ENCODE data around the gene CCDC86. TPM values are rescaled to one million over a fixed set of nuclear protein-coding genes. Genes with fewer than 3 reads are reported as not detected.
A peak's percentile ranks its signal among the peaks of the same experiment; 100 is the strongest.

The CCDC86 gene
- total RNA-seq, 1 experiment from 2014 or later, result 32.7 TPM

GRCh38 chr11:60867871-60868681 is 26.2 kb downstream of the CCDC86 start:
- no peak for DNase-seq (ENCODE audit: low read depth)

- DNase-seq (ENCODE audit: low read depth), result no peak
Observed at GRCh38 chr11:60868682-60869450, 27.0 kb downstream of the CCDC86 start.

- DNase-seq (ENCODE audit: low read depth), result no peak
Observed at GRCh38 chr11:60869451-60869825, 27.5 kb downstream of the CCDC86 start.

- no peak for DNase-seq (ENCODE audit: low read depth)
Observed at GRCh38 chr11:60870276-60870675, 28.4 kb downstream of the CCDC86 start.

GRCh38 chr11:60870733-60871377 is 28.9 kb downstream of the CCDC86 start:
- DNase-seq (ENCODE audit: low read depth), result no peak

- DNase-seq (ENCODE audit: low read depth), result no peak
Observed at GRCh38 chr11:60871378-60872061, 29.6 kb downstream of the CCDC86 start.

- peak; percentile 58 for DNase-seq (ENCODE audit: low read depth)
Observed at GRCh38 chr11:60872124-60872960, 30.4 kb downstream of the CCDC86 start.

GRCh38 chr11:60872961-60873524 is 31.1 kb downstream of the CCDC86 start:
- peak; percentile 95 for DNase-seq (ENCODE audit: low read depth)

GRCh38 chr11:60873533-60873932 is 31.6 kb downstream of the CCDC86 start:
- DNase-seq (ENCODE audit: low read depth), result no peak

- no peak for DNase-seq (ENCODE audit: low read depth)
Observed at GRCh38 chr11:60874421-60875365, 32.8 kb downstream of the CCDC86 start.

GRCh38 chr11:60875366-60876167 is 33.7 kb downstream of the CCDC86 start:
- no peak for DNase-seq (ENCODE audit: low read depth)

GRCh38 chr11:60876168-60876485 is 34.2 kb downstream of the CCDC86 start:
- DNase-seq (ENCODE audit: low read depth), result no peak

GRCh38 chr11:60878245-60879101 is 36.6 kb downstream of the CCDC86 start:
- DNase-seq (ENCODE audit: low read depth), result no peak

GRCh38 chr11:60879104-60879503 is 37.2 kb downstream of the CCDC86 start:
- DNase-seq (ENCODE audit: low read depth), result no peak

- no peak for DNase-seq (ENCODE audit: low read depth)
Observed at GRCh38 chr11:60879971-60880588, 38.2 kb downstream of the CCDC86 start.

GRCh38 chr11:60880643-60881282 is 38.9 kb downstream of the CCDC86 start:
- no peak for DNase-seq (ENCODE audit: low read depth)
